ENCODE data around the gene KIAA0040.

GRCh38 chr1:175166746-175167145 lies 25.8 kb downstream of the KIAA0040 start:
- TF ChIP-seq CTCF (IDR thresholded peaks at IDR 0.05 in 2 of 3, conservative IDR thresholded peaks at IDR 0.05 in 1 of 3; ENCODE audit: control insufficient read depth in 2 of 3, extremely low read depth in 1 of 3, insufficient read depth in 1 of 3, low read depth in 3 of 3, low read length in 3 of 3) (no peak), POLR2A (IDR thresholded peaks at IDR 0.05; ENCODE audit: low read depth, low read length) (no peak), PAX5 (IDR thresholded peaks at IDR 0.05; ENCODE audit: borderline replicate concordance, low read depth, low read length) (no peak)
